Measurements from ENCODE around the gene INKA2.

- TF ChIP-seq CTCF (IDR thresholded peaks at IDR 0.05) (no peak), POLR2AphosphoS5 (IDR thresholded peaks at IDR 0.05) (peak in 2 of 4 donors; percentile 38), EP300 (IDR thresholded peaks at IDR 0.05) (no peak)
These were observed 48.9 kb downstream of the INKA2 start for GRCh38 chr1:111690306-111690617.
